ENCODE results near the gene REV1.

Gene REV1

DNA sequence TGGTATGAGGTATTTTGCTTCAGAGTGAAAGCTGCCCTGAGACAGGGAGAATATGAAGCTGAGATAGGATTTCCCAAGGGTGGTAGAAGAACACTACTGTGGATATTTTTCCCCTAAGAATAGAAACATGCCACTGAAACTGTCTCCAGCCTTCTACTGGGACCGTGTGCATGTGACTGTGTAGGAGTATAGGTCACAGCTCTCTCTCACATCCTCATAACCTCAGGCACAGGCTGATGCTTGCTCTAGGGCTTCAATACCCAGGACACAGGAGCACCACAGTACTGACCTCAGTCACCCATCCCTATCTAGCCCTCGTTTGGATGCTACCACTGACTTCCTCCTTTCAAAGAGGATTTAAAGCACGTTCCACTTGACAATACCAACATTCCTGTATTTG lies 67.2 kb downstream of the REV1 start:
- no peaks in the 10 kb centered on the region for H3K4me1 ChIP-seq (ENCODE audit: control insufficient read depth, insufficient read depth, low read length)
- H3K36me3 ChIP-seq (ENCODE audit: control insufficient read depth in 2 of 2, insufficient read depth in 1 of 2, low read length in 2 of 2), result peaks cover 64 to 86% of the 10 kb centered on the region in 2 experiments
- no peaks in the 10 kb centered on the region for H3K9me3 ChIP-seq (ENCODE audit: control insufficient read depth, insufficient read depth, low read depth, low read length)
- TF ChIP-seq ZNF548 (tag by site-specific recombination; IDR thresholded peaks at IDR 0.05) (no peak), KLF10 (tag by site-specific recombination; IDR thresholded peaks at IDR 0.05) (no peak), ZBTB48 (tag by site-specific recombination; IDR thresholded peaks at IDR 0.05) (no peak), RBAK (tag by site-specific recombination; IDR thresholded peaks at IDR 0.05) (no peak), GLIS2 (tag by site-specific recombination; IDR thresholded peaks at IDR 0.05) (no peak), TRIM28 (IDR thresholded peaks at IDR 0.05; ENCODE audit: borderline replicate concordance, low read length) (no peak), ZNF747 (tag by site-specific recombination; IDR thresholded peaks at IDR 0.05) (no peak), ZNF571 (tag by site-specific recombination; IDR thresholded peaks at IDR 0.05) (no peak)
- TF ChIP-seq, protein P1, sequence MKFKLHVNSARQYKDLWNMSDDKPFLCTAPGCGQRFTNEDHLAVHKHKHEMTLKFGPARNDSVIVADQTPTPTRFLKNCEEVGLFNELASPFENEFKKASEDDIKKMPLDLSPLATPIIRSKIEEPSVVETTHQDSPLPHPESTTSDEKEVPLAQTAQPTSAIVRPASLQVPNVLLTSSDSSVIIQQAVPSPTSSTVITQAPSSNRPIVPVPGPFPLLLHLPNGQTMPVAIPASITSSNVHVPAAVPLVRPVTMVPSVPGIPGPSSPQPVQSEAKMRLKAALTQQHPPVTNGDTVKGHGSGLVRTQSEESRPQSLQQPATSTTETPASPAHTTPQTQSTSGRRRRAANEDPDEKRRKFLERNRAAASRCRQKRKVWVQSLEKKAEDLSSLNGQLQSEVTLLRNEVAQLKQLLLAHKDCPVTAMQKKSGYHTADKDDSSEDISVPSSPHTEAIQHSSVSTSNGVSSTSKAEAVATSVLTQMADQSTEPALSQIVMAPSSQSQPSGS (tag by site-specific recombination; IDR thresholded peaks at IDR 0.05; ENCODE audit: low read depth), result no peak
- ChIA-PET CTCF (no interaction called here), POLR2A (no interaction called here)
- H3K4me3 ChIP-seq (ENCODE audit: low read depth, low read length), result no peak overlapping the region
- H3K27ac ChIP-seq (ENCODE audit: extremely low read depth, low read depth, low read length), result no peak overlapping the region

DNA sequence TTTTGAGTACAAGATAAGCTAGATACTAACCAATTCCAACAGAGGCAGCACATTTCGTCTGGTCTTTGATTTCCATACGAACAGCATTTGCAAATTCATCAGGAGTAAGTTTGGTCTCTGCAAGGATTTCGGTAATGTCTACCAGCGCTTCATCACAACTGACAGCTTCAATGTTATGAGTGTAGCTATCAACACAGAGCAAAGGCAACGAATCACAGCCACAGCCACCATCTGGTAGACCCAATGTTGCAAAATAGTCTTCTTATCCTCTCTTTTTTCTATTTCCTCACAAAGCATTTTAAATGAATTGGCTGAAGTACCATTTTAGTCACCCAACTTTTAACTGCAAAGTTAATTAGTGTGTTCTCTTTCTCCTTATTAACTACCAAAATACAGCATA lies 68.3 kb downstream of the REV1 start:
- Histone ChIP-seq H3K4me3 (ENCODE audit: low read depth, low read length) (no peak overlapping the region), H3K9me3 (ENCODE audit: control insufficient read depth, insufficient read depth, low read depth, low read length) (no peaks in the 10 kb centered on the region), H3K36me3 (ENCODE audit: control insufficient read depth in 2 of 2, insufficient read depth in 1 of 2, low read length in 2 of 2) (peaks cover 67 to 84% of the 10 kb centered on the region in 2 experiments), H3K4me1 (ENCODE audit: control insufficient read depth, insufficient read depth, low read length) (no peaks in the 10 kb centered on the region), H3K27ac (ENCODE audit: extremely low read depth, low read depth, low read length) (no peak overlapping the region)
- no peak for TF ChIP-seq ZNF561 (tag by site-specific recombination; IDR thresholded peaks at IDR 0.05; ENCODE audit: borderline replicate concordance)
- no peak for TF ChIP-seq ZNF10 (tag by site-specific recombination; IDR thresholded peaks at IDR 0.05)
- no peak for TF ChIP-seq KLF7 (tag by site-specific recombination; IDR thresholded peaks at IDR 0.05; ENCODE audit: borderline replicate concordance)
- TF ChIP-seq, protein P2, sequence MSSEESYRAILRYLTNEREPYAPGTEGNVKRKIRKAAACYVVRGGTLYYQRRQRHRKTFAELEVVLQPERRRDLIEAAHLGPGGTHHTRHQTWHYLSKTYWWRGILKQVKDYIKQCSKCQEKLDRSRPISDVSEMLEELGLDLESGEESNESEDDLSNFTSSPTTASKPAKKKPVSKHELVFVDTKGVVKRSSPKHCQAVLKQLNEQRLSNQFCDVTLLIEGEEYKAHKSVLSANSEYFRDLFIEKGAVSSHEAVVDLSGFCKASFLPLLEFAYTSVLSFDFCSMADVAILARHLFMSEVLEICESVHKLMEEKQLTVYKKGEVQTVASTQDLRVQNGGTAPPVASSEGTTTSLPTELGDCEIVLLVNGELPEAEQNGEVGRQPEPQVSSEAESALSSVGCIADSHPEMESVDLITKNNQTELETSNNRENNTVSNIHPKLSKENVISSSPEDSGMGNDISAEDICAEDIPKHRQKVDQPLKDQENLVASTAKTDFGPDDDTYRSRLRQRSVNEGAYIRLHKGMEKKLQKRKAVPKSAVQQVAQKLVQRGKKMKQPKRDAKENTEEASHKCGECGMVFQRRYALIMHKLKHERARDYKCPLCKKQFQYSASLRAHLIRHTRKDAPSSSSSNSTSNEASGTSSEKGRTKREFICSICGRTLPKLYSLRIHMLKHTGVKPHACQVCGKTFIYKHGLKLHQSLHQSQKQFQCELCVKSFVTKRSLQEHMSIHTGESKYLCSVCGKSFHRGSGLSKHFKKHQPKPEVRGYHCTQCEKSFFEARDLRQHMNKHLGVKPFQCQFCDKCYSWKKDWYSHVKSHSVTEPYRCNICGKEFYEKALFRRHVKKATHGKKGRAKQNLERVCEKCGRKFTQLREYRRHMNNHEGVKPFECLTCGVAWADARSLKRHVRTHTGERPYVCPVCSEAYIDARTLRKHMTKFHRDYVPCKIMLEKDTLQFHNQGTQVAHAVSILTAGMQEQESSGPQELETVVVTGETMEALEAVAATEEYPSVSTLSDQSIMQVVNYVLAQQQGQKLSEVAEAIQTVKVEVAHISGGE (tag by site-specific recombination; conservative IDR thresholded peaks at IDR 0.05; ENCODE audit: low read depth), result no peak
- no peak for TF ChIP-seq ZNF175 (tag by site-specific recombination; IDR thresholded peaks at IDR 0.05)
- no peak for TF ChIP-seq ZNF133 (tag by site-specific recombination; IDR thresholded peaks at IDR 0.05)
- no peak for TF ChIP-seq PATZ1 (tag by site-specific recombination; IDR thresholded peaks at IDR 0.05)
- no peak for TF ChIP-seq ZNF426 (tag by site-specific recombination; IDR thresholded peaks at IDR 0.05)
- TF ChIP-seq ZNF23 (tag by site-specific recombination; IDR thresholded peaks at IDR 0.05; ENCODE audit: borderline replicate concordance), result no peak
- no peak for TF ChIP-seq YY2 (tag by site-specific recombination; IDR thresholded peaks at IDR 0.05)
- no peak for TF ChIP-seq ZNF248 (tag by site-specific recombination; IDR thresholded peaks at IDR 0.05)
- TF ChIP-seq ZNF560 (tag by site-specific recombination; IDR thresholded peaks at IDR 0.05; ENCODE audit: borderline replicate concordance), result no peak
- ChIA-PET POLR2A (no interaction called here), CTCF (no interaction called here)
